Stimulated activated CD4-positive, alpha-beta T cell treated with anti-CD3 and anti-CD28 coated beads, Interleukin-4, amount 100 ng/mL, for 48 hours (primary cell): ENCODE measurements around the gene TIMP2.
"Not testable (repeated sequence)": the region's sequence is repeated elsewhere in the genome, so short reads cannot be mapped to it uniquely, and the experiment has no call there.

Experiments
- DNase-seq, 2 donors: peaks; one replicate each; pipeline ENCODE4 v3.0.0-alpha.2; 2020; ENCODE audit warnings: low read depth in 2 of 2

The TIMP2 gene

GRCh38 chr17:78956254-78956653, 31.1 kb upstream of the TIMP2 start:
- no peak for DNase-seq

GRCh38 chr17:78954684-78955083, 29.5 kb upstream of the TIMP2 start:
- DNase-seq = no peak

GRCh38 chr17:78953356-78954350, 28.5 kb upstream of the TIMP2 start:
- DNase-seq = no peak

GRCh38 chr17:78952706-78953105, 27.5 kb upstream of the TIMP2 start:
- no peak for DNase-seq

GRCh38 chr17:78951967-78952551, 26.9 kb upstream of the TIMP2 start:
- DNase-seq = no peak

GRCh38 chr17:78950870-78951269, 25.7 kb upstream of the TIMP2 start:
- no peak for DNase-seq

- DNase-seq = no peak
These were observed 22.3 kb upstream of the TIMP2 start for GRCh38 chr17:78947235-78948149.

- no peak for DNase-seq
These were observed 21.4 kb upstream of the TIMP2 start for GRCh38 chr17:78946631-78947030.

GRCh38 chr17:78946131-78946530, 20.9 kb upstream of the TIMP2 start:
- no peak for DNase-seq

GRCh38 chr17:78945455-78945854, 20.3 kb upstream of the TIMP2 start:
- not testable (repeated sequence) for DNase-seq

- no peak for DNase-seq
These were observed 19.8 kb upstream of the TIMP2 start for GRCh38 chr17:78944956-78945355.

- DNase-seq = no peak
These were observed 18.8 kb upstream of the TIMP2 start for GRCh38 chr17:78944026-78944425.

GRCh38 chr17:78940708-78941107, 15.5 kb upstream of the TIMP2 start:
- no peak for DNase-seq

- DNase-seq = no peak
These were observed 15.1 kb upstream of the TIMP2 start for GRCh38 chr17:78940258-78940657.

- no peak for DNase-seq
These were observed 14.4 kb upstream of the TIMP2 start for GRCh38 chr17:78939615-78940014.

GRCh38 chr17:78937561-78937960, 12.4 kb upstream of the TIMP2 start:
- DNase-seq = no peak

- no peak for DNase-seq
These were observed 10.5 kb upstream of the TIMP2 start for GRCh38 chr17:78935419-78936323.

- DNase-seq = no peak
These were observed 9.7 kb upstream of the TIMP2 start for GRCh38 chr17:78934681-78935418.

GRCh38 chr17:78933959-78934568, 8.9 kb upstream of the TIMP2 start:
- no peak for DNase-seq
